GM03348 (cell line): ENCODE data around the gene SPAG8.
A peak's percentile ranks its signal among the peaks of the same experiment; 100 is the strongest.

Experiments used
- DNase-seq: peaks from one replicate; pipeline ENCODE4 v3.0.0; 2012; ENCODE audit warnings: low spot score

Gene SPAG8

DNA sequence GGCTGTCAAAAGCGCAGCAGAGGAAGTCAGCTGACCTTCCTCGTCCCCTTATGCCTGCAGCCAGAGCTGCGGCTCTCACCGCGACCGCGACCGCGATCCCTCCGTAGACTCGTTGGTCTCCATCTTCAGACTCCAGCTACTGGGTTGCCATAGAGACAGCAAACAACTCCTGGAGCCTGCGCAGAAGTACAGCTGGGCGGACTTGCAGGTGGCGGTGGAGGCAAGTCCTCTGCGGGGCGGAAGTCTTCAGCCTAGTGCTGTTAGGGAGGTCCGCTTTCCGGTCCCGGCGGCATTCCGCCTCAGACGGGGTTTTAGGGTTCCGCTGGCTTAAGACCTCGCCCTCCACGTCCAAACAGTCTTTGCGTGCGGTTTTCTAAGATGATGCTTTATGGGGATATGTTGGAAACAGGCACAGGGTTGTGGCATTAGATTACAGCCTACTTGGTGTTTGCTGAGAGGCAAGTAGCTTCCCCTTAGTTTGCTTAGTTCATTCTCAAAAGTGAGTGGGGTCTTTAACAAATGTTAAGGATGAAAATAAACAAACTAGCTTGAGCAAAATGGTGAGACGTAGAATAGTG, at the start of gene SPAG8:
Gene SPAG8, minus strand, starts transcription at position 238 of the 578 bp plus-strand sequence. Its CDS starts 115 bp downstream, at position 123.
- DNase-seq, result peak; percentile 95

GRCh38 chr9:35861161-35861897, 49.3 kb upstream of the SPAG8 start:
- no peak for DNase-seq

DNA sequence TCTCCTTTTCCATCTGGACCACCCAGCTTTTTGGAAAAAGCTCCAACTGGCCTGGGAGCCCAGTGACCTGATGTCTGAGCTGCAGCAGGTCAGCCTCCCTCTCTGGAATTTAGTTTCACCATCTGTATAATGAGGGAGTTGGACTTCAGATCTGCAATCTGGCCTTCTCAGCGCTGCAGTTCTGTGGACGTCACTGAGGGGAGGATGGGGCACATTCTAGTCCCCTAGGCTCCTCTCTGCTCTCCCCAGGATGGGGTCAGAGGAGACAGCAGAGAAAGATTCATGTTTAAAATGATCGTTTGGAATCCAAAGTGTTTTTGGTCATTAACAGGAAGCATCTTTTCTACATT, 47.9 kb upstream of the SPAG8 start:
- no peak for DNase-seq

DNA sequence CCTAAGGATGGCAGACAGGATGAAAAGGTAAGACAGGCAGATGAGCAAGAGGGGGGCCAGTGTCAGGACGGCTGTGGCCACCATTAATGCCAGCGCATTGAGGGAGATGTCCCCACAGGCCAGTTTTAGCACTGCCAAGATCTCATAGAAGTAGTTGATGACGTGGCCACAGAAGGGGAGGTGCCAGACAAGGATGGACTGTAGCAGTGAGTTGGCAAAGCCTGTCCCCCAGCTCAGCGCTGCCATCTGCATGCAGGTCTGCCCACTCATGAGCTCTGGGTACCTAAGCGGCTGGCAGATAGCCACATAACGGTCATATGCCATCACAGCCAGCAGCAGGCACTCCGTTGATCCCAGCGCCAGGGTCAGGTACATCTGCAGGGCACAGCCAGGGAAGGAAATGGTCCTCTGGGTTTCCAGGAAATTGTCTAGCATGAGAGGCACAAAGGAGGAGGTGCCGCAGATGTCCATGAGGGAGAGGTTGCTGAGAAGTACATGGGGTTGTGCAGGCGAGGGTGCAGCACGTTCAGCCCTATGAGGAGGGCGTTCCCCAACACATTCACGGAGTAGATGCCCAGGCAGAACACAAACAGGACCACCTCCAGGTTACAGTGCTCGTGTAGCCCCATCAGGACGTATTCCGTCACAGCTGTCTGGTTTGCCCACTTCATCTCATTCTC, 47.4 kb upstream of the SPAG8 start:
- peak; percentile 21 for DNase-seq

- no peak for DNase-seq
These were observed 46.4 kb upstream of the SPAG8 start for GRCh38 chr9:35858458-35858857.

- DNase-seq, result no peak
These were observed 44.8 kb upstream of the SPAG8 start for GRCh38 chr9:35856882-35857281.

DNA sequence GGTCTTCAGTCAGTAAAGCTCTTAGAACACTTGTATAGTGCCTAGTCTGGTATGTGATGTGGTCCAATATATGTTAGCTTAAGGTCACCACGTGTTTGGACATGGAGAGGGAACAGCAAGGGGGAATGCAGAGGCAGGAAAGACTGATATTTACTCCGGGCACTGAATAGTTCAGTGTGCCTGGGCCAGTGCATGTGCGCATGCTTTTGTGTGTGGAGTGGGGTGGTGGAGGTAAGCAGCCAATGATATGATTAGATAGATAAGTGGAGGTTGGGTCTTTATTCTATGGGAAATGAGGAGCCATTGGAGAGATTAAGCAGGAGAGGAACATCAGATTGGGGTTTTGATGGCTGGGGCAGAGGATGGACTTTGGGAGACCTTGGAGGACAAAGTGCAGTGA, 44.1 kb upstream of the SPAG8 start:
- no peak for DNase-seq

GRCh38 chr9:35854091-35854762, 42.2 kb upstream of the SPAG8 start:
- DNase-seq, result no peak

- no peak for DNase-seq
These were observed 41.1 kb upstream of the SPAG8 start for GRCh38 chr9:35852876-35853865.

DNA sequence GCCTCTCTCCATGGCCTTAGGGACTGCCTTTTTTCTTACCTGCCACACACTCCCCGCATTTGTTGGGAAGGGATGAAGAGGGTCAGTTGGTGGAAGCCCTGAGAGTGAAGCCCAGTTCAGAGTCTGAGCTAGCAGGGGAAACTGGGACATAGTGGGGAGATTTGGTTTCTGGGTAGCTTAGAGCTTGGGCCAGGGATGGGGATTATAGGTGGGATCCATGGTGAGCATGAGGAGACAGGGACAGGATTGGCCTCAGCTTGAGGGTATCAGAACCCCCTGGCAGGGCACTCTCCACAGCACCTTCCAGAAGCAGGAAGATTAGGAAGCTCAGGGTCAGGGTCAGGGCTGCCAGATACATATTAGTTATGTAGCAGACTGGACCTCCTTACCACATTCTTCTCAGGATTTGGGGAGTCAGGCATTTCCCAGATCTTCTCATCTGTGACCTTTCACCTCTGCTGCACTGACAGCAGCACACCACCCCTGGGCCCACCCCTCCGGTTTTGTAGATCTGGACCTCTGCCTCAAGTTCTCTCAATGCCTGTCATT, 40.3 kb upstream of the SPAG8 start:
- no peak for DNase-seq

DNA sequence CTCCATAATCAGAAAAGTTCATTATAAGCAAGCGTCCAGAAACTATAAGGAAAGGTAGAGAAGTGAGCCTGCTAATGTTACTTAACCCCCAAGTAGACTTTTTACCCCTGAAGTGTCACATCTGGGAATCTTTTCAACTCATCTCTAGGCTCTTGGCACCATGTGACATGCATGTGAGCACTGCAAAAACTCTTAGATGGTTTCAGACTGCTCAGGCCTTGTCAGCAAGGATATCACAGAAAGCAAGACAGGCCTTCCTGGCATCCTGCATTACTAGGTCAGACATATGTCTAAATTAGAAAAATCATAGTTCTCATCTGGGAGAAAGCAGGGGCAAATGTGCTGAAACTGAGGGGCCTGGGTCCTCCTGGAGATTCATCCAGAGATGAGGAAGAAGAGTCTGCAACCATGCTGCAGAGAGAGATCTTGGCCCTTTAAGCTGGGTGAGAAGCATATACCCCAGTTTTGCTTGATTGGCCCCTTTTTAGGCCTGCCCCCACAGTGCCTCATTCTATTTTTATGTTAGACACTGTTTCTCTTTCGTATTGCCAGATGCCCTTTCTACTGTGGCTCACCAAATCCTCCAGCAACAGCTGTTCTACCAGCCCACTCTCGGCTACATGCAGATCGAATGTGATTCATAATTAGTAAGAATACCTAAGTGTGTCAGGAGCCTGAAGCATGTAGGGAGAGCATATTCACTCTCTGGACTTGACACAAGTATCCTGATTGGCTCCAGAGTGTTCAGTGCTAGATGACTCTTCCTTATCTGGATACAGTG, 35.9 kb upstream of the SPAG8 start:
- DNase-seq, result peak; percentile 85

DNA sequence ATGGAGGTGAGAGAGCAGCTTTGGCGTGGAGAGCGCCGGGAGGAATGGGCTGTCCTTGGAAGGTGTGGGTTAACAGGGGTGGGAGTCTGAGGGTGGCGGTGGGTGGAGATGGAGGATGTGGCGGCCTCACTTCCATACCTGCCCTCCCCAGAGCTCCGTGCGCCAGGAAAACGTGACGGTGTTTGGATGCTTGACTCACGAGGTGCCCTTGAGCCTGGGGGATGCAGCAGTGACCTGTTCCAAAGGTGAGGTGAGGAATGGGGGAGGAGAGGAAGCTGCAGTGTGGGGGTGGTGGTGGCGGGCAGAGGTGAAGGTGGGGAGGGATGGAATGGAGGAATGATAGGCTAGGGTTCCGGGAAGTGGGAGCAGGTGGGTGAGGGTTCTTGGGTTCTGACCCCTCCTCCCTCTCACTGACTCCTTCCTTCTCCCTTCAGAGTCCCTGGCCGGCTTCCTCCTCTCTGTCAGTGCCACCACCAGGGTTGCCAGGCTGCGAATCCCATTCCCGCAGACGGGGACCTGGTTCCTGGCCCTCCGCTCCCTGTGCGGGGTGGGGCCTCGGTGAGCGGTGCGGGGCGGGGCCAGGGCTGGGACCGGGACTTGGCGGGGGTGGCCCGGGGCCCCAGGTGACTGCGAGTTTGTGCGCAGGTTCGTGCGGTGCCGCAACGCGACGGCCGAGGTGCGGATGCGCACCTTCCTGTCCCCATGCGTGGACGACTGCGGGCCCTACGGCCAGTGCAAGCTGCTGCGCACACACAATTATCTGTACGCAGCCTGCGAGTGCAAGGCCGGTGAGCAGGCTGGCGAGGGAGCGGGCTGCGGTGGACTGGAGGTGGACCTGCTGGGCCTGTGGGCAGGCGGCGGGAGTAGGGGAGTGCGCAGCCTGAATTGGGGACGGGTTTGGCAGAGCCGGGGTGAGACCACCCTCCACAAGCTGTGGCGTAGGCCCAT, 34.0 kb upstream of the SPAG8 start:
- no peak for DNase-seq

GRCh38 chr9:35844628-35845270, 32.7 kb upstream of the SPAG8 start:
- DNase-seq, result peak; percentile 74

DNA sequence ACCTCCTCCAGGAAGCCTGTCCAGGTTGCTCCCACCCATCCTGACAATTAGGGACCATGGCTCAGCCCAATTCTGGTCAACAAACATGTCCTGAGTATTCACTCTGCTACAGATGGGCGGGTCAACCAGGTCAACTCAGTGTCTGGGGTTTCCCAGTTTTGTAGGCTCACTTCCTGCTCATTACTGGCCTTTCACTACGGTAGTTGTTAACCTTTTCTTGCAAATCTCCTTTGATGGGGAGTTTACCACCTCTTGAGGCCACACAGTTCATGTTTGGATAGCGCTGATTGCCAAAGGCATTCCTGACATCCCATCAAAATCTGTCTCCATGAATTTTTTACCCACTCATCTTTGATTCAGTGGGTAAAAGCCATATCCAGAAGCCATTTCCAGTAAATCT, 30.7 kb upstream of the SPAG8 start:
- DNase-seq, result no peak

DNA sequence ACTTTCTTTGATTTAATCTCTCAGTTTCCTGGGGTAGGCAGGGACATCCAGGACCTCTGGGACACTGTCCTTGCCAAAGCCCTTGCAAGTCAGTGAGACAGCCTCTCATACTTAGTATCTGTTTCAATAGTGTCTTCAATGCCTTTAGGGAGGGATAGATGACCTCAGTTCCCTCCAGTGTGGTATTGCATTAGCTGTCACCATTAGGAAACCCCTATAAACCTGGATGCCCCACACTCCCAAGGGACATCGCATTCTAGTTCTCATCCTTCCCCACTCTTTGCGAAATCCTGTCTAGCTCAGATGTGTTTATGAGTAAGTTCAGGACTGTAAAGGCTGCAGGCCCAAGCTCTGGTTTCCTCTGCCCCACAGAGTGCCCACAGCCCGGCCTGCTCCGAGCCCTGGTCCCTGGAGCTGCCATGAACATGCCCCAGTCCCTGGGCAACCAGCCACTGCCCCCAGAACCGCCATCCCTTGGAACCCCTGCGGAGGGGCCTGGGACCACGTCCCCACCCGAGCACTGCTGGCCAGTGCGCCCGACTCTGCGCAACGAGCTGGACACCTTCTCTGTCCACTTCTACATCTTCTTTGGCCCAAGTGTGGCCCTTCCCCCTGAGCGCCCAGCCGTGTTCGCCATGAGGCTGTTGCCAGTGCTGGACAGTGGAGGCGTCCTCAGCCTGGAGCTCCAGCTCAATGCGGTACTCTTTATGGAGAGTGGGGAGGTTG, 30.1 kb upstream of the SPAG8 start:
- peak; percentile 15 for DNase-seq

DNA sequence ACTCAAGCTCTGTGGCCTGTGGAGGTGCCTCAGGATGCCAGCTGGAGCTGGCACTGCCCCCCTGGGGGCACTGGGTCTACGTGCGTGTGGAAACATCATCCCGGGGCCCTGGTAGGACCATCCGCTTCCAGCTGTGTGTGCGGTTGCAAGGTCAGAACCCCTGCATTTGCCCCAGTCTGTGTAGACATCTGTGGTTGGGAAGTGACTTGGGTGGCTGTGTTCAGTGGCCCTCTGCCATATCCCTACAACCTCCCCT, 29.5 kb upstream of the SPAG8 start:
- no peak for DNase-seq

DNA sequence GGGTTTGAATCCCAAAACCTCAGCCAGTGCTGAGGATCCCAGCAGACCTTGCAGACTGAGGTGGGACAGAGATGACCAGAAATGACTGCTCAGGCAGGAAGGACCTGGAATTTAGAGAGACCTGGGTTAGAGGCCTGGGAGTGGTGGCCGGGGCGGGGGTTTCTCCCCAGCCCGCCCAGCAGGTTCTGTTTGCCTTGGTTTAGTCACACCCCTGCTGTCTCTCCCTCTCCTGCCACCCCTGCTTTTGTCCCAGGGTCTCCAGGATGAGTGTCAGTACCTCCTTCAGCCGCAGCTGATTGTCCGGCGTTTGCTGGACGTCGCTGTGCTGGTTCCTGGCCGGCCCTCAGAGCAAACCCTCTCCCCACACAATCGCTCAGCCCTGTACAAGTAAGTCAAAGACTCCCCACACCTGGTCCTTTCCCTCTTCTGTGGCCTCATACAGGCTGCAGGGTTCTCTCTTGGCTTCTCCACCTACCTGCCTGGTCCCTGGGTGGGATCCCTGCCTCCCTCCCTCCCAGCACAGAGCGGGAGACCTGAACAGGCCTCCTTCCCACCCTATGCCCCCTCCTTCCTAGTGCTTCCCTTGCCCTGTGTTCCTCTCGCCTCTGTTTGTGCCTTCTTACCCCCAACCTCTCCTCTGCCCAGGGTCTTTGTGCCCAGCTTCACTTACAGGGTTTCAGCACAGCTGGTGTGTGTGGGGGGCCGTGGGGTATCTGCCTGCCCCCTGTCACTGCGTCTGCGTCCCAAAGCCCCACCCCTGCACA, 29.0 kb upstream of the SPAG8 start:
- no peak for DNase-seq

DNA sequence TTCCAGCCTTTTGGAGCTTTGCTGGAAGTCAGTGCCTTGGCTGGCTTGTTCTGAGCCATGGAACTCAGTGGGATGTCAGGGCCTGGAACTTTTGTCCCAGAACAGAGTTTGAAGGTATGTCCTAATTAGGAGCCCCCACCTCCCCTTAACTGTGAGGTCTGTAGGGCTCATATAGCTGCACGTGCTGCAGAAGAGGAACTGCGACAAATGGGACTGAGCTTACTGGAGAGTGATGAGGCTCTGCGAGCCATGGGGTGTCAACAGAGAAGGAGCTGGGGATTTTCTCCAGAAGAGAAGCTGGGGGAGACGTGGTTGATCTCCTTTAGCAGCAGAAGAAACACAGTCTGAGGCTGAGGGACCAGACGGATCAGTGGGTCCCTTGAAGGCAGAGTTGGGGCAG, 27.9 kb upstream of the SPAG8 start:
- no peak for DNase-seq
